Measurements from ENCODE around the gene COL23A1. TPM values are rescaled to one million over a fixed set of nuclear protein-coding genes. Genes with fewer than 3 reads are reported as not detected.

The COL23A1 gene
- total and polyA plus RNA-seq, 2 experiments from 2014 or later = 4.8 to 8.2 TPM

DNA sequence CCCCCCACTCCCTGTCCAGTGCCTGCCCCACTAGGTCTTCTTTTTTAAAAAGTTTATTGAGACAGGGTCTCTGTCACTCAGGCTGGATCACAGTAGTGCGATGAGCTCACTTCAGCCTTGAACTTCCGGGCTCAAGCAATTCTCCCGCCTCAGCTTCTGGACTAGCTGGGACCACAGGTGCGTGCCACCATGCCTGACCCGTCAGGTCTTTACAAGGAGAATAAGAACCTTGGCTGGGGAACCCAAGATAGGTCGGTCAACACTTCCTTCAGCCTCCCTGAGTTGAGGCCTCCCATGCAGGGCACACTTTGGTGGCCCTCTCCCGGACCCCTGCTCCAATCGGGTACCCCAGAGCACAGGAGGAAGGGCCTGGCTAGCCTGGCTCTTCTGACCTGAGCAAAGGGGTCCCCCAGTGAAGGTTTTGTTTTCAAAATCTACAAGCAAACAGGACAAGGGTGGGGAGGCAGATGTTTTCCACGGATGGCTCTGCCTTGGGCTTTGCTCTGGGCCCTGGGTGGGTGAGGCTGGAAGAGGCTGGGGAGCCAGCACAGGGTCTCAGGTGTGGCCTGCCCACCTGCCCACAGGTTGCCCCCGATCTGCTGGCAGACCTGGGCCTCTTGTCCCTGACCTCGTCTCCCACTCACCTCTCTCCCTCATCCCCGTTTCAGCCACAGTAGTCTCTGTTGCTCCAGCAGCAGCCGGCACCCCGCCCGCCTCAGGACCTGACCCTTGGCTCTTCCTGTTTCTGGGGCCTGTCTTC lies 248.9 kb downstream of the COL23A1 start:
- H3K4me1 ChIP-seq (ENCODE audit: insufficient read depth) = no peaks in the 10 kb centered on the region
- H3K4me3 Mint-ChIP-seq = no peak overlapping the region
- no peak overlapping the region for H3K27ac Mint-ChIP-seq

More for the DNA sequence above, 248.9 kb downstream of the COL23A1 start:
- DNase-seq (ENCODE audit: low spot score) (no peak), ATAC-seq (no peak)
- Mint-ChIP-seq H3K27me3 (ENCODE audit: insufficient read depth, low read depth, poor library complexity) (peaks cover 6% of the 10 kb centered on the region), H3K36me3 (ENCODE audit: low read depth) (peaks cover 3% of the 10 kb centered on the region; the same call in 1 of the 3 replicates), H3K9me3 (no peaks in the 10 kb centered on the region), H3K4me1 (peaks cover 7% of the 10 kb centered on the region)
- H3K27ac ChIP-seq (ENCODE audit: low read depth) = no peak overlapping the region
- no peaks in the 10 kb centered on the region for H3K9me2 ChIP-seq (ENCODE audit: insufficient read depth)
- H3K4me3 ChIP-seq = no peak overlapping the region
- no peaks in the 10 kb centered on the region for H3F3A ChIP-seq (replicated peaks; ENCODE audit: low read depth)
- H3K27me3 ChIP-seq (ENCODE audit: insufficient read depth) = no peaks in the 10 kb centered on the region
- no peaks in the 10 kb centered on the region for H4K20me1 ChIP-seq (replicated peaks; ENCODE audit: insufficient read depth)
- no peaks in the 10 kb centered on the region for H3K79me2 ChIP-seq (replicated peaks; ENCODE audit: insufficient read depth)
- no peak overlapping the region for H3K4me2 ChIP-seq
- no peaks in the 10 kb centered on the region for H3K36me3 ChIP-seq (ENCODE audit: insufficient read depth)
- no peak overlapping the region for H2AFZ ChIP-seq
- TF ChIP-seq, protein P1, sequence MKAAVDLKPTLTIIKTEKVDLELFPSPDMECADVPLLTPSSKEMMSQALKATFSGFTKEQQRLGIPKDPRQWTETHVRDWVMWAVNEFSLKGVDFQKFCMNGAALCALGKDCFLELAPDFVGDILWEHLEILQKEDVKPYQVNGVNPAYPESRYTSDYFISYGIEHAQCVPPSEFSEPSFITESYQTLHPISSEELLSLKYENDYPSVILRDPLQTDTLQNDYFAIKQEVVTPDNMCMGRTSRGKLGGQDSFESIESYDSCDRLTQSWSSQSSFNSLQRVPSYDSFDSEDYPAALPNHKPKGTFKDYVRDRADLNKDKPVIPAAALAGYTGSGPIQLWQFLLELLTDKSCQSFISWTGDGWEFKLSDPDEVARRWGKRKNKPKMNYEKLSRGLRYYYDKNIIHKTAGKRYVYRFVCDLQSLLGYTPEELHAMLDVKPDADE (IDR thresholded peaks at IDR 0.05) = no peak
- TF ChIP-seq ZNF331 (CRISPR knock-in tag; IDR thresholded peaks at IDR 0.05; ENCODE audit: low read depth) = no peak
- TF ChIP-seq STAT1 (IDR thresholded peaks at IDR 0.05; ENCODE audit: unreplicated experiment) = no peak
- TF ChIP-seq, protein P2, sequence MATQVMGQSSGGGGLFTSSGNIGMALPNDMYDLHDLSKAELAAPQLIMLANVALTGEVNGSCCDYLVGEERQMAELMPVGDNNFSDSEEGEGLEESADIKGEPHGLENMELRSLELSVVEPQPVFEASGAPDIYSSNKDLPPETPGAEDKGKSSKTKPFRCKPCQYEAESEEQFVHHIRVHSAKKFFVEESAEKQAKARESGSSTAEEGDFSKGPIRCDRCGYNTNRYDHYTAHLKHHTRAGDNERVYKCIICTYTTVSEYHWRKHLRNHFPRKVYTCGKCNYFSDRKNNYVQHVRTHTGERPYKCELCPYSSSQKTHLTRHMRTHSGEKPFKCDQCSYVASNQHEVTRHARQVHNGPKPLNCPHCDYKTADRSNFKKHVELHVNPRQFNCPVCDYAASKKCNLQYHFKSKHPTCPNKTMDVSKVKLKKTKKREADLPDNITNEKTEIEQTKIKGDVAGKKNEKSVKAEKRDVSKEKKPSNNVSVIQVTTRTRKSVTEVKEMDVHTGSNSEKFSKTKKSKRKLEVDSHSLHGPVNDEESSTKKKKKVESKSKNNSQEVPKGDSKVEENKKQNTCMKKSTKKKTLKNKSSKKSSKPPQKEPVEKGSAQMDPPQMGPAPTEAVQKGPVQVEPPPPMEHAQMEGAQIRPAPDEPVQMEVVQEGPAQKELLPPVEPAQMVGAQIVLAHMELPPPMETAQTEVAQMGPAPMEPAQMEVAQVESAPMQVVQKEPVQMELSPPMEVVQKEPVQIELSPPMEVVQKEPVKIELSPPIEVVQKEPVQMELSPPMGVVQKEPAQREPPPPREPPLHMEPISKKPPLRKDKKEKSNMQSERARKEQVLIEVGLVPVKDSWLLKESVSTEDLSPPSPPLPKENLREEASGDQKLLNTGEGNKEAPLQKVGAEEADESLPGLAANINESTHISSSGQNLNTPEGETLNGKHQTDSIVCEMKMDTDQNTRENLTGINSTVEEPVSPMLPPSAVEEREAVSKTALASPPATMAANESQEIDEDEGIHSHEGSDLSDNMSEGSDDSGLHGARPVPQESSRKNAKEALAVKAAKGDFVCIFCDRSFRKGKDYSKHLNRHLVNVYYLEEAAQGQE (IDR thresholded peaks at IDR 0.05; ENCODE audit: unreplicated experiment) = no peak
- TF ChIP-seq, protein P3, sequence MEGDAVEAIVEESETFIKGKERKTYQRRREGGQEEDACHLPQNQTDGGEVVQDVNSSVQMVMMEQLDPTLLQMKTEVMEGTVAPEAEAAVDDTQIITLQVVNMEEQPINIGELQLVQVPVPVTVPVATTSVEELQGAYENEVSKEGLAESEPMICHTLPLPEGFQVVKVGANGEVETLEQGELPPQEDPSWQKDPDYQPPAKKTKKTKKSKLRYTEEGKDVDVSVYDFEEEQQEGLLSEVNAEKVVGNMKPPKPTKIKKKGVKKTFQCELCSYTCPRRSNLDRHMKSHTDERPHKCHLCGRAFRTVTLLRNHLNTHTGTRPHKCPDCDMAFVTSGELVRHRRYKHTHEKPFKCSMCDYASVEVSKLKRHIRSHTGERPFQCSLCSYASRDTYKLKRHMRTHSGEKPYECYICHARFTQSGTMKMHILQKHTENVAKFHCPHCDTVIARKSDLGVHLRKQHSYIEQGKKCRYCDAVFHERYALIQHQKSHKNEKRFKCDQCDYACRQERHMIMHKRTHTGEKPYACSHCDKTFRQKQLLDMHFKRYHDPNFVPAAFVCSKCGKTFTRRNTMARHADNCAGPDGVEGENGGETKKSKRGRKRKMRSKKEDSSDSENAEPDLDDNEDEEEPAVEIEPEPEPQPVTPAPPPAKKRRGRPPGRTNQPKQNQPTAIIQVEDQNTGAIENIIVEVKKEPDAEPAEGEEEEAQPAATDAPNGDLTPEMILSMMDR (conservative IDR thresholded peaks at IDR 0.05; ENCODE audit: low read depth in 2 of 2) = no peak
- no peak for TF ChIP-seq ZNF114 (CRISPR knock-in tag; IDR thresholded peaks at IDR 0.05)
- TF ChIP-seq EZH2phosphoT487 (IDR thresholded peaks at IDR 0.05; ENCODE audit: unreplicated experiment) = no peak
- TF ChIP-seq CREB1 (CRISPR knock-in tag; IDR thresholded peaks at IDR 0.05; ENCODE audit: low read depth) = no peak
- TF ChIP-seq EZH2 (IDR thresholded peaks at IDR 0.05; ENCODE audit: low read depth, unreplicated experiment) = no peak
- no peak for TF ChIP-seq POLR2AphosphoS5 (IDR thresholded peaks at IDR 0.05; ENCODE audit: low read depth)
- TF ChIP-seq, protein P4, sequence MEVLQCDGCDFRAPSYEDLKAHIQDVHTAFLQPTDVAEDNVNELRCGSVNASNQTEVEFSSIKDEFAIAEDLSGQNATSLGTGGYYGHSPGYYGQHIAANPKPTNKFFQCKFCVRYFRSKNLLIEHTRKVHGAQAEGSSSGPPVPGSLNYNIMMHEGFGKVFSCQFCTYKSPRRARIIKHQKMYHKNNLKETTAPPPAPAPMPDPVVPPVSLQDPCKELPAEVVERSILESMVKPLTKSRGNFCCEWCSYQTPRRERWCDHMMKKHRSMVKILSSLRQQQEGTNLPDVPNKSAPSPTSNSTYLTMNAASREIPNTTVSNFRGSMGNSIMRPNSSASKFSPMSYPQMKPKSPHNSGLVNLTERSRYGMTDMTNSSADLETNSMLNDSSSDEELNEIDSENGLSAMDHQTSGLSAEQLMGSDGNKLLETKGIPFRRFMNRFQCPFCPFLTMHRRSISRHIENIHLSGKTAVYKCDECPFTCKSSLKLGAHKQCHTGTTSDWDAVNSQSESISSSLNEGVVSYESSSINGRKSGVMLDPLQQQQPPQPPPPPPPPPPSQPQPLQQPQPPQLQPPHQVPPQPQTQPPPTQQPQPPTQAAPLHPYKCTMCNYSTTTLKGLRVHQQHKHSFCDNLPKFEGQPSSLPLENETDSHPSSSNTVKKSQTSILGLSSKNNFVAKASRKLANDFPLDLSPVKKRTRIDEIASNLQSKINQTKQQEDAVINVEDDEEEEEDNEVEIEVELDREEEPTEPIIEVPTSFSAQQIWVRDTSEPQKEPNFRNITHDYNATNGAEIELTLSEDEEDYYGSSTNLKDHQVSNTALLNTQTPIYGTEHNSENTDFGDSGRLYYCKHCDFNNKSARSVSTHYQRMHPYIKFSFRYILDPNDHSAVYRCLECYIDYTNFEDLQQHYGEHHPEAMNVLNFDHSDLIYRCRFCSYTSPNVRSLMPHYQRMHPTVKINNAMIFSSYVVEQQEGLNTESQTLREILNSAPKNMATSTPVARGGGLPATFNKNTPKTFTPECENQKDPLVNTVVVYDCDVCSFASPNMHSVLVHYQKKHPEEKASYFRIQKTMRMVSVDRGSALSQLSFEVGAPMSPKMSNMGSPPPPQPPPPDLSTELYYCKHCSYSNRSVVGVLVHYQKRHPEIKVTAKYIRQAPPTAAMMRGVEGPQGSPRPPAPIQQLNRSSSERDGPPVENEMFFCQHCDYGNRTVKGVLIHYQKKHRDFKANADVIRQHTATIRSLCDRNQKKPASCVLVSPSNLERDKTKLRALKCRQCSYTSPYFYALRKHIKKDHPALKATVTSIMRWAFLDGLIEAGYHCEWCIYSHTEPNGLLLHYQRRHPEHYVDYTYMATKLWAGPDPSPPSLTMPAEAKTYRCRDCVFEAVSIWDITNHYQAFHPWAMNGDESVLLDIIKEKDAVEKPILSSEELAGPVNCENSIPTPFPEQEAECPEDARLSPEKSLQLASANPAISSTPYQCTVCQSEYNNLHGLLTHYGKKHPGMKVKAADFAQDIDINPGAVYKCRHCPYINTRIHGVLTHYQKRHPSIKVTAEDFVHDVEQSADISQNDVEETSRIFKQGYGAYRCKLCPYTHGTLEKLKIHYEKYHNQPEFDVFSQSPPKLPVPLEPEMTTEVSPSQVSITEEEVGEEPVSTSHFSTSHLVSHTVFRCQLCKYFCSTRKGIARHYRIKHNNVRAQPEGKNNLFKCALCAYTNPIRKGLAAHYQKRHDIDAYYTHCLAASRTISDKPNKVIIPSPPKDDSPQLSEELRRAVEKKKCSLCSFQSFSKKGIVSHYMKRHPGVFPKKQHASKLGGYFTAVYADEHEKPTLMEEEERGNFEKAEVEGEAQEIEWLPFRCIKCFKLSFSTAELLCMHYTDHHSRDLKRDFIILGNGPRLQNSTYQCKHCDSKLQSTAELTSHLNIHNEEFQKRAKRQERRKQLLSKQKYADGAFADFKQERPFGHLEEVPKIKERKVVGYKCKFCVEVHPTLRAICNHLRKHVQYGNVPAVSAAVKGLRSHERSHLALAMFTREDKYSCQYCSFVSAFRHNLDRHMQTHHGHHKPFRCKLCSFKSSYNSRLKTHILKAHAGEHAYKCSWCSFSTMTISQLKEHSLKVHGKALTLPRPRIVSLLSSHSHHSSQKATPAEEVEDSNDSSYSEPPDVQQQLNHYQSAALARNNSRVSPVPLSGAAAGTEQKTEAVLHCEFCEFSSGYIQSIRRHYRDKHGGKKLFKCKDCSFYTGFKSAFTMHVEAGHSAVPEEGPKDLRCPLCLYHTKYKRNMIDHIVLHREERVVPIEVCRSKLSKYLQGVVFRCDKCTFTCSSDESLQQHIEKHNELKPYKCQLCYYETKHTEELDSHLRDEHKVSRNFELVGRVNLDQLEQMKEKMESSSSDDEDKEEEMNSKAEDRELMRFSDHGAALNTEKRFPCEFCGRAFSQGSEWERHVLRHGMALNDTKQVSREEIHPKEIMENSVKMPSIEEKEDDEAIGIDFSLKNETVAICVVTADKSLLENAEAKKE (CRISPR knock-in tag; IDR thresholded peaks at IDR 0.05) = no peak
- TF ChIP-seq NANOG (IDR thresholded peaks at IDR 0.05; ENCODE audit: borderline replicate concordance) = no peak
- no peak for TF ChIP-seq JUNB (IDR thresholded peaks at IDR 0.05; ENCODE audit: unreplicated experiment)

Measured in GM23338 (cell line).